Measurements from ENCODE around the gene TPD52L2.
"Not testable (repeated sequence)": the region's sequence is repeated elsewhere in the genome, so short reads cannot be mapped to it uniquely, and the experiment has no call there.

TPD52L2 gene

GRCh38 chr20:63929071-63929470 is 64.0 kb downstream of the TPD52L2 start:
- H3K27me3 ChIP-seq (replicated peaks; ENCODE audit: control insufficient read depth, insufficient read depth, low read length), result no peaks in the 10 kb centered on the region
- H3K36me3 ChIP-seq (ENCODE audit: control insufficient read depth, insufficient read depth, low read length), result peaks cover 41% of the 10 kb centered on the region
- no peak overlapping the region for H3K4me3 ChIP-seq (replicated peaks; ENCODE audit: low read depth, low read length)
- TF ChIP-seq, protein P1, sequence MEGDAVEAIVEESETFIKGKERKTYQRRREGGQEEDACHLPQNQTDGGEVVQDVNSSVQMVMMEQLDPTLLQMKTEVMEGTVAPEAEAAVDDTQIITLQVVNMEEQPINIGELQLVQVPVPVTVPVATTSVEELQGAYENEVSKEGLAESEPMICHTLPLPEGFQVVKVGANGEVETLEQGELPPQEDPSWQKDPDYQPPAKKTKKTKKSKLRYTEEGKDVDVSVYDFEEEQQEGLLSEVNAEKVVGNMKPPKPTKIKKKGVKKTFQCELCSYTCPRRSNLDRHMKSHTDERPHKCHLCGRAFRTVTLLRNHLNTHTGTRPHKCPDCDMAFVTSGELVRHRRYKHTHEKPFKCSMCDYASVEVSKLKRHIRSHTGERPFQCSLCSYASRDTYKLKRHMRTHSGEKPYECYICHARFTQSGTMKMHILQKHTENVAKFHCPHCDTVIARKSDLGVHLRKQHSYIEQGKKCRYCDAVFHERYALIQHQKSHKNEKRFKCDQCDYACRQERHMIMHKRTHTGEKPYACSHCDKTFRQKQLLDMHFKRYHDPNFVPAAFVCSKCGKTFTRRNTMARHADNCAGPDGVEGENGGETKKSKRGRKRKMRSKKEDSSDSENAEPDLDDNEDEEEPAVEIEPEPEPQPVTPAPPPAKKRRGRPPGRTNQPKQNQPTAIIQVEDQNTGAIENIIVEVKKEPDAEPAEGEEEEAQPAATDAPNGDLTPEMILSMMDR (IDR thresholded peaks at IDR 0.05; ENCODE audit: insufficient read depth, low read length, poor library complexity, severe bottlenecking), result no peak
- no peak for DNase-seq (ENCODE audit: extremely low read depth, insufficient read length)

DNA sequence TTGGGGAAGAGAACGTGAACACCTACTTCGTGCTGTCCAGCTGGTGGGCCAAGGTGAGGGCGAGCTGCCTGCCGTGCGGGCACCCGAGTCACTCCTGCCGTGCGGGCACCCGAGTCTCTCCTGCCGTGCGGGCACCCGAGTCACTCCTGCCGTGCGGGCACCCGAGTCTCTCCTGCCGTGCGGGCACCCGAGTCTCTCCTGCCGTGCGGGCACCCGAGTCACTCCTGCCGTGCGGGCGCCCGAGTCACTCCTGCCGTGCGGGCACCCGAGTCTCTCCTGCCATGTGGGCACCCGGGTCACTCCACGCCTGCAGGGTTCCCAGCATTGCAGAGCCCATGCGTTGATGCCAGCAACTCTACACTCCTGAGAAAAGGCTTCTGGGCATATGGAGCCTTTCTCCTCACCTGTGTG is 64.4 kb downstream of the TPD52L2 start:
- H3K36me3 ChIP-seq (ENCODE audit: control insufficient read depth, insufficient read depth, low read length), result peaks cover 41% of the 10 kb centered on the region
- not testable (repeated sequence) for DNase-seq (ENCODE audit: extremely low read depth, insufficient read length); H3K4me3 ChIP-seq (replicated peaks; ENCODE audit: low read depth, low read length); H3K27me3 ChIP-seq (replicated peaks; ENCODE audit: control insufficient read depth, insufficient read depth, low read length)

DNA sequence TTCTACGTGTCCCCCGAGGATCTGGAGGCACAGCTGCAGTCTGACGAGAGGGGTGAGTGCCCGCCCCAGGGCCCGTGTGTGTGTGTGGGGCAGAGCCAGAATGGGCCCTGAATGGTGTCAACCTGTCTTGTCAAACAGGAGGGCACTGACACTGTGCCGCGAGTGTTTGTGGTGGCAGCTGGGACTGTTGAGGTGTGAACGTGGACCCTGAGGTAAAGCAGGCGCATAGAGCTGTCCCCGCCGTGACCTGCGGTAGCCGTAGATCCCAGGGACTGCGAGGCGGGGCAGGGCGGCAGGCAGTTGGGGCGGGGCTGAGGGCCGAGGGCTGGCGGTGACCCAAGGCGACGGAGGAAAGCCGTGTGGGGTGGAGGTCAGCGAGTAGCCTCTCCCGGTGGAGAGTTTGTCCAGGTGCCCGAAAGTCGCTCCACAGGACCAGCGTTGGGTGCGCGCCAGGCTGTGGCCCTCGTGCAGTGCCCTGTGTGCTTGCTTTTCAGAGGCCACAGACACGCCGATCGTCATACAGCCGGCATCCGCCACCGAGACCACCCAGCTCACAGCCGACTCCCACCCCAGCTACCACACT is 66.0 kb downstream of the TPD52L2 start:
- Histone ChIP-seq H3K27me3 (replicated peaks; ENCODE audit: control insufficient read depth, insufficient read depth, low read length) (no peaks in the 10 kb centered on the region), H3K36me3 (ENCODE audit: control insufficient read depth, insufficient read depth, low read length) (peaks cover 49% of the 10 kb centered on the region)
- TF ChIP-seq, protein P1 (IDR thresholded peaks at IDR 0.05; ENCODE audit: insufficient read depth, low read length, poor library complexity, severe bottlenecking), result no peak

DNA sequence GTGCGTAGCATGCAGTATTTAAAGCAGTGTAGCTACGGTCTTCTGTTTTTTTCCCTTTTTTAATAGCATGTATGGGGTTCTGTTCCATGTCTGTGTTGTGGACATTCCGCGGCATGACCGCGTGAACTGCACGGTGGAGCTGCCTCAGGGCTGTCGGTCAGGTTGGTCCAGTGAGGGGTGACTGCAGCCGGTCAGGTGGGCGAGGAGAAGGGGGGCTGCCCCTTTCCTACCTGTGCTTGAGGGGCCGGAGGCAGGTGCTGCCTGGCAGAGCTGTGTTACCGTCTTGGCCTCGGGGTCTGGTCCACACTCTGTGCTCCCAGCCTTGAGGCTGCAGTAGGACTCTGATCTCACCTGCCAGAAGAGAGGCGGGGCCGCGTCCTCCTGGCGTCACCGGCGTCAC is 66.7 kb downstream of the TPD52L2 start:
- Histone ChIP-seq H3K36me3 (ENCODE audit: control insufficient read depth, insufficient read depth, low read length) (peaks cover 44% of the 10 kb centered on the region), H3K27me3 (replicated peaks; ENCODE audit: control insufficient read depth, insufficient read depth, low read length) (no peaks in the 10 kb centered on the region), H3K4me3 (replicated peaks; ENCODE audit: low read depth, low read length) (no peak overlapping the region)
- TF ChIP-seq, protein P1 (IDR thresholded peaks at IDR 0.05; ENCODE audit: insufficient read depth, low read length, poor library complexity, severe bottlenecking), result no peak
- no peak for DNase-seq (ENCODE audit: extremely low read depth, insufficient read length)

More for the DNA sequence above, 66.0 kb downstream of the TPD52L2 start:
- no peak for DNase-seq (ENCODE audit: extremely low read depth, insufficient read length)
- no peak overlapping the region for H3K4me3 ChIP-seq (replicated peaks; ENCODE audit: low read depth, low read length)

DNA sequence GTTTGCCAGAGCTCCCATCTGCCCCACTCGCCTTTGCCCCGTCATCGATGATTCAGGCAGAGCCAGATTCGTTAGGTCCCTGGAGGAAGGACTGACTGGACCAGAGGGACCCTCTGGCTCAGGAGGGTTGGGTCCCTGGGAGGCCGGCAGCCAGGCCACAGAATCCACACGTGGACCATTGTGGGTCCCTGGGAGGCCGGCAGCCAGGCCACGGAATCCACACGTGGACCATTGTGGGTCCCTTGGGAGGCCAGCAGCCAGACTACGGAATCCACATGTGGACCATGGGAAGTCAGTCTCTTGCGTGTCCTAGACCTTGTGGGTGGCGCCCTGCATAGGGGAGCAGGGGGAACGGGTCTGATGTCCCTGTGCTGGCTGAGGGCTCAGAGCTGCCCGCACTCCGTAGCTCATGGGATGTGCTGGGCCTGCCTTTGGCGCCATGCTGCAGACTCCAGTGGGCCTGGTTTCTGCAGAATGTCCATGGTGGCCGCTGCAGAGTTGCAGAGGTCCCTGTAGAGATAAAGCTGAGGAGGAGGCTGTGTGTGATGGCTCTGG is 67.6 kb downstream of the TPD52L2 start:
- H3K36me3 ChIP-seq (ENCODE audit: control insufficient read depth, insufficient read depth, low read length), result peaks cover 44% of the 10 kb centered on the region
- H3K4me3 ChIP-seq (replicated peaks; ENCODE audit: low read depth, low read length), result no peak overlapping the region
- DNase-seq (ENCODE audit: extremely low read depth, insufficient read length), result no peak
- no peaks in the 10 kb centered on the region for H3K27me3 ChIP-seq (replicated peaks; ENCODE audit: control insufficient read depth, insufficient read depth, low read length)
- TF ChIP-seq, protein P1 (IDR thresholded peaks at IDR 0.05; ENCODE audit: insufficient read depth, low read length, poor library complexity, severe bottlenecking), result no peak

GRCh38 chr20:63933646-63934045 is 68.6 kb downstream of the TPD52L2 start:
- Histone ChIP-seq H3K36me3 (ENCODE audit: control insufficient read depth, insufficient read depth, low read length) (peaks cover 40% of the 10 kb centered on the region), H3K27me3 (replicated peaks; ENCODE audit: control insufficient read depth, insufficient read depth, low read length) (no peaks in the 10 kb centered on the region), H3K4me3 (replicated peaks; ENCODE audit: low read depth, low read length) (no peak overlapping the region)
- TF ChIP-seq, protein P1 (IDR thresholded peaks at IDR 0.05; ENCODE audit: insufficient read depth, low read length, poor library complexity, severe bottlenecking), result no peak
- DNase-seq (ENCODE audit: extremely low read depth, insufficient read length), result no peak
